HEK293T (cell line): ENCODE results near the gene ATG2A.

ENCODE experiments used
- BHLHE40 ChIP-seq: fragments of 450-650 bp; IDR thresholded peaks from 2 replicates; pipeline ENCODE4 v1.6.1; 2016; ENCODE audit warnings: mild to moderate bottlenecking, moderate library complexity, borderline replicate concordance
- CTBP1 ChIP-seq: fragments of 450-650 bp; IDR thresholded peaks from 2 replicates; pipeline ENCODE4 v1.6.1; 2016; ENCODE audit warnings: borderline replicate concordance
- ELF4 ChIP-seq: fragments of 450-650 bp; IDR thresholded peaks from 2 replicates; pipeline ENCODE4 v1.6.1; 2017; ENCODE audit warnings: antibody characterized with exemption
- FOXM1 ChIP-seq: fragments of 450-650 bp; IDR thresholded peaks from 2 replicates; pipeline ENCODE4 v1.6.1; 2017; ENCODE audit warnings: mild to moderate bottlenecking, borderline replicate concordance
- HDGF ChIP-seq: fragments of 450-650 bp; IDR thresholded peaks from 2 replicates; pipeline ENCODE4 v1.6.1; 2017; ENCODE audit warnings: antibody characterized with exemption, borderline replicate concordance
- L3MBTL2 ChIP-seq: fragments of 450-650 bp; conservative IDR thresholded peaks from 2 replicates; pipeline ENCODE4 v1.6.1; 2016; ENCODE audit warnings: mild to moderate bottlenecking
- NFRKB ChIP-seq: fragments of 450-650 bp; IDR thresholded peaks from 2 replicates; pipeline ENCODE4 v1.6.1; 2016; ENCODE audit warnings: mild to moderate bottlenecking, moderate library complexity
- PKNOX1 ChIP-seq: fragments of 450-650 bp; IDR thresholded peaks from 2 replicates; pipeline ENCODE4 v1.6.1; 2016
- SP1 ChIP-seq: fragments of 450-650 bp; IDR thresholded peaks from 2 replicates; pipeline ENCODE4 v1.6.1; 2017
- SUZ12 ChIP-seq: fragments of 450-650 bp; IDR thresholded peaks from 2 replicates; pipeline ENCODE4 v1.6.1; 2016; ENCODE audit warnings: mild to moderate bottlenecking

GRCh38 chr11:64852804-64853509 is 64.1 kb downstream of the ATG2A start:
- TF ChIP-seq CTBP1 (no peak), HDGF (no peak), SP1 (no peak), PKNOX1 (no peak), BHLHE40 (no peak), FOXM1 (no peak), L3MBTL2 (no peak), ELF4 (no peak), NFRKB (no peak), SUZ12 (no peak)
